Common myeloid progenitor, CD34-positive (primary cell): ENCODE data around the gene PLK1. TPM values are rescaled to one million over a fixed set of nuclear protein-coding genes. Genes with fewer than 3 reads are reported as not detected.
"Not testable (repeated sequence)": the region's sequence is repeated elsewhere in the genome, so short reads cannot be mapped to it uniquely, and the experiment has no call there.

ENCODE experiments used
- CTCF ChIA-PET: fragments of 350-600 bp; sonication (Branson Sonifier 250); formaldehyde crosslinking; loops from one replicate; lab custom pipeline; 2021; ENCODE audit warnings: antibody characterized with exemption; lab: Charles Lee
- POLR2A ChIA-PET: fragments of 350-600 bp; sonication (Branson Sonifier 250); formaldehyde crosslinking; loops from one replicate; lab custom pipeline; 2021; ENCODE audit warnings: antibody characterized with exemption; lab: Charles Lee
- DNase-seq, 3 donors: peaks; one replicate each; pipeline versions ENCODE4 v3.0.0 to v3.0.0-alpha.2; 2013
- H3K27ac ChIP-seq, 2 experiments: 1 replicate in 1 of 2; 2 replicates in 1 of 2; pipeline ENCODE4 v1.7.0; 2013; ENCODE audit warnings: inconsistent platforms in 2 of 2, low read length in 2 of 2, mild to moderate bottlenecking in 2 of 2, low read depth in 1 of 2, moderate library complexity in 1 of 2; ENCODE audit not compliant: severe bottlenecking in 2 of 2, insufficient read depth in 1 of 2, poor library complexity in 1 of 2
- H3K27me3 ChIP-seq, 5 experiments: replicated peaks in 2 of 5; 1 replicate in 3 of 5; 2 replicates in 2 of 5; pipeline versions ENCODE4 v1.6.1 to v1.7.0; 2013; ENCODE audit warnings: low read length in 4 of 5, mild to moderate bottlenecking in 2 of 5, moderate library complexity in 2 of 5, inconsistent platforms in 1 of 5; ENCODE audit not compliant: insufficient read depth in 5 of 5, control insufficient read depth in 4 of 5
- H3K36me3 ChIP-seq, 4 experiments: 1 replicate in 2 of 4; 2 replicates in 2 of 4; pipeline versions ENCODE4 v1.6.1 to v1.7.0; 2013; ENCODE audit warnings: low read length in 3 of 4, control low read depth in 1 of 4, mild to moderate bottlenecking in 1 of 4; ENCODE audit not compliant: control insufficient read depth in 4 of 4, insufficient read depth in 4 of 4
- H3K4me1 ChIP-seq, 4 experiments: 1 replicate in 3 of 4; 2 replicates in 1 of 4; pipeline versions ENCODE4 v1.6.1 to v1.7.1; 2013; ENCODE audit warnings: low read length in 3 of 4, mild to moderate bottlenecking in 3 of 4, control low read depth in 1 of 4, inconsistent platforms in 1 of 4, moderate library complexity in 1 of 4; ENCODE audit not compliant: control insufficient read depth in 4 of 4, insufficient read depth in 4 of 4; ENCODE audit errors: control extremely low read depth in 1 of 4
- H3K4me3 ChIP-seq, 7 experiments: 1 replicate in 4 of 7; 2 replicates in 3 of 7; pipeline versions ENCODE4 v1.5.1 to v1.7.0; 2013; ENCODE audit warnings: mild to moderate bottlenecking in 7 of 7, low read length in 6 of 7, moderate library complexity in 6 of 7, inconsistent platforms in 2 of 7, low read depth in 2 of 7, control low read depth in 1 of 7; ENCODE audit not compliant: insufficient read depth in 4 of 7, control insufficient read depth in 1 of 7; ENCODE audit errors: extremely low read depth in 1 of 7
- H3K9me3 ChIP-seq, 5 experiments: 1 replicate in 4 of 5; 2 replicates in 1 of 5; pipeline versions ENCODE4 v1.6.1 to v1.7.1; 2013; ENCODE audit warnings: low read length in 4 of 5, mild to moderate bottlenecking in 2 of 5, inconsistent platforms in 1 of 5, low read depth in 1 of 5, moderate library complexity in 1 of 5; ENCODE audit not compliant: control insufficient read depth in 4 of 5, insufficient read depth in 2 of 5; ENCODE audit errors: control extremely low read depth in 1 of 5
- WGBS: methylation state at CpG from one replicate; pipeline ENCODE4 v1.1.5; 2013; ENCODE audit not compliant: insufficient coverage; 5-methylcytosine and 5-hydroxymethylcytosine counted together
- polyA plus RNA-seq: library from polyadenylated mRNA; unstranded; fragments of 120-200 nt; gene quantifications from one replicate; pipeline ENCODE4 v1.2.1, GENCODE V29; 2013

The PLK1 gene
- polyA plus RNA-seq, result 1.8 TPM

DNA sequence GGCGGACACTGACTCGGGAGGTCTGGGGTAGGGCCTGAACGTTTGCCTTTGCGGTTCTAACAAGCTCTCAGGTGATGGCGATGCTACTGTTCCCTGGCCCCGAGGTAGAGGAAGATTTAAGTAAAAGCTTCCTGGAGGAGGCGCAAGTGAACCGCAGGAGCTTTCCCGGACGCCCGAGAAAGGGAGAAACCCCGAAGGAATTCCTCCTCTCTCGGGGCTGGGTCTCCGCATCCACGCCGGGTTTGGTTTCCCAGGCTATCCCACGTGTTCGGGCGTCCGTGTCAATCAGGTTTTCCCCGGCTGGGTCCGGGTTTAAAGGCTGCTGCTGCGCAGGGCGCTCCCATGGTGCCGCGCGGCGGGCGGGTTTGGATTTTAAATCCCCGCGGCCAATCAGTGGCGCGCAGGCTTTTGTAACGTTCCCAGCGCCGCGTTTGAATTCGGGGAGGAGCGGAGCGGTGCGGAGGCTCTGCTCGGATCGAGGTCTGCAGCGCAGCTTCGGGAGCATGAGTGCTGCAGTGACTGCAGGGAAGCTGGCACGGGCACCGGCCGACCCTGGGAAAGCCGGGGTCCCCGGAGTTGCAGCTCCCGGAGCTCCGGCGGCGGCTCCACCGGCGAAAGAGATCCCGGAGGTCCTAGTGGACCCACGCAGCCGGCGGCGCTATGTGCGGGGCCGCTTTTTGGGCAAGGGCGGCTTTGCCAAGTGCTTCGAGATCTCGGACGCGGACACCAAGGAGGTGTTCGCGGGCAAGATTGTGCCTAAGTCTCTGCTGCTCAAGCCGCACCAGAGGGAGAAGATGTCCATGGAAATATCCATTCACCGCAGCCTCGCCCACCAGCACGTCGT, at the start of gene PLK1:
TSS of gene PLK1 (plus strand) at position 460 of the 844 bp plus-strand sequence. CDS start at position 504, 44 bp downstream.
- CTCF ChIA-PET, result interaction anchor here (1.1 to 1.8 kb wide), 9 partner anchors 13 to 1066 kb away, joined by 3 to 8 read pairs (median 3); no protein-coding TSS in a partner anchor
- Histone ChIP-seq H3K4me1 (peaks cover 0 to 33% (median 22%) of the 10 kb centered on the region in 4 experiments), H3K4me3 (peak within 1 kb of the TSS; percentile 48 to 97 (median 78)), H3K27me3 (no peaks in the 10 kb centered on the region), H3K9me3 (no peaks in the 10 kb centered on the region), H3K27ac (peak within 1 kb of the TSS in 1 of 2 experiments; percentile 55), H3K36me3 (peaks cover 8 to 47% (median 23%) of the 10 kb centered on the region in 4 experiments)
- under 1% methylated on average over 72 of the region's 75 CpGs for WGBS
- DNase-seq, result peak; percentile 62 to 78 (median 77)
- POLR2A ChIA-PET, result interaction anchor here (0.8 kb wide), 1 partner anchor 28 kb away, joined by 4 read pairs; no protein-coding TSS in a partner anchor

GRCh38 chr16:23629516-23629915, 49.2 kb upstream of the PLK1 start:
- Histone ChIP-seq H3K4me3 (no peak overlapping the region), H3K27me3 (no peaks in the 10 kb centered on the region), H3K4me1 (no peaks in the 10 kb centered on the region), H3K36me3 (peaks cover 8 to 61% (median 33%) of the 10 kb centered on the region in 4 experiments), H3K9me3 (no peaks in the 10 kb centered on the region), H3K27ac (peak overlapping the region in 1 of 2 experiments; percentile 18)
- 100% methylated on average over 7 of the region's 8 CpGs for WGBS
- DNase-seq, result no peak
- POLR2A ChIA-PET, result no interaction called here
- CTCF ChIA-PET, result no interaction called here

GRCh38 chr16:23631874-23632273, 46.8 kb upstream of the PLK1 start:
- H3K9me3 ChIP-seq, H3K4me1 ChIP-seq, DNase-seq, H3K4me3 ChIP-seq, CTCF ChIA-PET, H3K27ac ChIP-seq, POLR2A ChIA-PET, H3K27me3 ChIP-seq: not testable (repeated sequence)
- 90% methylated on average over 1 of the region's 3 CpGs for WGBS
- H3K36me3 ChIP-seq, result peaks cover 11 to 64% (median 37%) of the 10 kb centered on the region in 4 experiments

DNA sequence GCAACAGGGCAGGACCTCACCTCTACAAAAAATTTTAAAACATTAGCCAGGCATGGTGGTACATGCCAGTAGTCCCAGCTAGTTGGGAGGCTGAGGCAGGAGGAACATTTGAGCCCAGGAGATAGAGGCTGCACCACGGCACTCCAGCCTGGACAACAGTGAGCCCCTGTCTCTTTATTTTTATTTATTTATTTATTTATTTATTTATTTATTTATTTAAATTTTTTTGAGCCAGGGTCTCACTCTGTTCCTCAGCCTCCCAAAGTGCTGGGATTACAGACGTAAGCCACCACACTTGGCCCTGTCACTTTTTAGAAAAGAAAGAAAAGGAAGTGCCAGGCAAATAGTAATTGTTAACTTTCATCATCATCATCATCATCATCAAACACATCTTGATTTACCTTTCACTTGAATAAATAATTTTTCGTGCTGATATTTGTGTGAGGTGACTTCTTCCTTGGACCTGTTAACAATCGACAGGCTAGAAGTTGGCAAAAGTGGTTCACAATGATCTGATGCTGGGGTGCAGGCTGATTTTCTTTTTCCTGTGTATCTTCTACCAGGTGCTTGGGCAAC, 44.1 kb upstream of the PLK1 start:
- no peak overlapping the region for H3K27ac ChIP-seq
- DNase-seq, result no peak
- H3K36me3 ChIP-seq, result peaks cover 7 to 59% (median 31%) of the 10 kb centered on the region in 4 experiments
- ChIA-PET CTCF (interaction anchor here (1.8 kb wide), 1 partner anchor 37 kb away, joined by 5 read pairs; no protein-coding TSS in a partner anchor), POLR2A (no interaction called here)
- H3K4me3 ChIP-seq, result no peak overlapping the region
- no peaks in the 10 kb centered on the region for H3K27me3 ChIP-seq
- H3K4me1 ChIP-seq, result peaks cover 0 to under 1% (median 0%) of the 10 kb centered on the region in 4 experiments
- WGBS, result 93% methylated on average over 3 of the region's 4 CpGs
- H3K9me3 ChIP-seq, result no peaks in the 10 kb centered on the region

DNA sequence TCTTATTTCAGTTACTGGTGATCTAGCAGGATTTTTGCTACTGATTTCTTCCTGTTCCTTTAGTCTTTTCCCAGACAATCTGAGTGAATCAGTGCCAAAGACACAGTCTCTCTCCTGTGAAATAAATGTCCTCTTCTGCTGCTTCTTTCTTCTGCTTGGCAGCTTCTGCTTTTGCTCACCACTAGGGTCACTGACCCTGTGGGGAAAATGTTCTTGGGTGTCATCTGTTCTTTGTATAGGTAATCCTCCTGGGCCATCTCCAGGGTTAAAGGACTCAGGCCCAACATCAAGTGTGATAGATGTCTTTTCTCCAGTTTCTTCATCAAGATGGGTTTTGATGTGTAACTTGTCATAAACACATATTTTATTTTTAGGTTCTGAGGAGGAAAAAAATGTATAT, 42.7 kb upstream of the PLK1 start:
- Histone ChIP-seq H3K9me3 (no peaks in the 10 kb centered on the region), H3K4me1 (peaks cover 2 to 14% (median 10%) of the 10 kb centered on the region in 4 experiments), H3K36me3 (peaks cover 5 to 51% (median 26%) of the 10 kb centered on the region in 4 experiments), H3K4me3 (no peak overlapping the region), H3K27me3 (no peaks in the 10 kb centered on the region), H3K27ac (no peak overlapping the region)
- ChIA-PET POLR2A (no interaction called here), CTCF (no interaction called here)
- DNase-seq, result peak in 1 of 3 donors; percentile 10

DNA sequence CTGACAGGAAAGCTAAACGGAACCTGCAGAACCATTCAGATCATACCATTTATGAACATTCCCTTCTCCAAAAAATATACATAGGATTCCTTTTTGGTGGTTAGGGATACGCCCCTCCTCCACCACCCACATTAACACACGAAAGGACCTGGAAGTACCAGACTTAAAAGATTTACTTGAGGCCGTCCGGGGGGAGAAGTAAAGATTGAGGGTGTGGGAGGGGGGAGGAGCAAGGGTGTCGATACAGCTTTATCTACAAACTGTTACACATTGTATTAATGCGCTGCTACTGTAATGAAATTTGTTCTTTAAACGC, 38.1 kb upstream of the PLK1 start:
- no peaks in the 10 kb centered on the region for H3K9me3 ChIP-seq
- DNase-seq, result no peak
- CTCF ChIA-PET, result no interaction called here
- H3K4me1 ChIP-seq, result peaks cover 2 to 24% (median 19%) of the 10 kb centered on the region in 4 experiments
- no peaks in the 10 kb centered on the region for H3K27me3 ChIP-seq
- H3K27ac ChIP-seq, result peak overlapping the region; percentile 54 to 97
- H3K36me3 ChIP-seq, result peaks cover under 1 to 28% (median 12%) of the 10 kb centered on the region in 4 experiments
- peak overlapping the region; percentile 92 to 100 (median 98) for H3K4me3 ChIP-seq
- POLR2A ChIA-PET, result no interaction called here
- WGBS, result 0% methylated on average over 1 of the region's 8 CpGs
